HuH-7.5 (cell line): ENCODE data around the gene PNPLA8.
"Not testable (repeated sequence)": the region's sequence is repeated elsewhere in the genome, so short reads cannot be mapped to it uniquely, and the experiment has no call there.

Experiments used
- DNase-seq: peaks from one replicate; pipeline ENCODE4 v3.0.0; 2011; ENCODE audit warnings: low spot score

PNPLA8 gene, protein sequence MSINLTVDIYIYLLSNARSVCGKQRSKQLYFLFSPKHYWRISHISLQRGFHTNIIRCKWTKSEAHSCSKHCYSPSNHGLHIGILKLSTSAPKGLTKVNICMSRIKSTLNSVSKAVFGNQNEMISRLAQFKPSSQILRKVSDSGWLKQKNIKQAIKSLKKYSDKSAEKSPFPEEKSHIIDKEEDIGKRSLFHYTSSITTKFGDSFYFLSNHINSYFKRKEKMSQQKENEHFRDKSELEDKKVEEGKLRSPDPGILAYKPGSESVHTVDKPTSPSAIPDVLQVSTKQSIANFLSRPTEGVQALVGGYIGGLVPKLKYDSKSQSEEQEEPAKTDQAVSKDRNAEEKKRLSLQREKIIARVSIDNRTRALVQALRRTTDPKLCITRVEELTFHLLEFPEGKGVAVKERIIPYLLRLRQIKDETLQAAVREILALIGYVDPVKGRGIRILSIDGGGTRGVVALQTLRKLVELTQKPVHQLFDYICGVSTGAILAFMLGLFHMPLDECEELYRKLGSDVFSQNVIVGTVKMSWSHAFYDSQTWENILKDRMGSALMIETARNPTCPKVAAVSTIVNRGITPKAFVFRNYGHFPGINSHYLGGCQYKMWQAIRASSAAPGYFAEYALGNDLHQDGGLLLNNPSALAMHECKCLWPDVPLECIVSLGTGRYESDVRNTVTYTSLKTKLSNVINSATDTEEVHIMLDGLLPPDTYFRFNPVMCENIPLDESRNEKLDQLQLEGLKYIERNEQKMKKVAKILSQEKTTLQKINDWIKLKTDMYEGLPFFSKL

GRCh38 chr7:108525985-108526767, at the start of gene PNPLA8:
Gene PNPLA8, minus strand, starts transcription at chr7:108526135. Its CDS starts 10,644 bp downstream, at chr7:108515491.
- peak; percentile 86 for DNase-seq

DNA sequence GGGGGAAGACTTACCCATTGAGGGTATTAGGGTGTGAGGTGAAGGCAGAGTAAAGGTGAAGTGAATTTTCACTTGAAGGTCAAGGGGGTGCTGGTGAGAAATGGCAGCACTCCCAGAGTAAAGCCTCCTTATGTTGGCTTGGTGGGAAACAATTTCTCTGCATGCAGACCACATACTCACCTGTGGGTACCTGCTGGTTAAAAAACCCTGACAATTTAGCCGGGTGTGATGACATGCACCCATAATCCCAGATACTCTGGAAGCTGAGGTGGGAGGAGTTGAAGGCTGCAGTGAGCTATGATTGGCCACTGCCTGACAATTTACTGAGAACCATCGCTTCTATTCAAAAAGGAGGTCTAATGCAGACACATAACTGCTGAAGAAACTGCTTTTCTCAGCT, 49.2 kb upstream of the PNPLA8 start:
- DNase-seq: no peak

DNA sequence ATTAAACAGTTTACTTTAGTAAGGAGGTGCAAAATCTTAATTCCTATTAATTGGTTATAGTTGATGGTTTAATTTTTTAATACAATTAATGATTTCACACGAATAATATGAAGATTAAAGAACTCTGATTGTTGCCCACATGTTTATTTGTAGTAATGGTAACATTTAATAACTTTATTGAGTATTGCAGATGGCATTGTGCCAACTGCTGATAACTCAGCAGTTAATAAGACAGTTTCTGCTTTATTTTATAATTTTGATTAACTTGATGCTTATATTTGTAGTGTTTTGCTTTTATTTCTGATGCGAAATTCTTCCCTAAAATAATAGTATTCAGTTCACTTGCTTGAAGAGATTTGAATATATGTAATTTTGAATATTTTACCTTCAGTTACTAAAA, 46.5 kb upstream of the PNPLA8 start:
- DNase-seq: no peak

DNA sequence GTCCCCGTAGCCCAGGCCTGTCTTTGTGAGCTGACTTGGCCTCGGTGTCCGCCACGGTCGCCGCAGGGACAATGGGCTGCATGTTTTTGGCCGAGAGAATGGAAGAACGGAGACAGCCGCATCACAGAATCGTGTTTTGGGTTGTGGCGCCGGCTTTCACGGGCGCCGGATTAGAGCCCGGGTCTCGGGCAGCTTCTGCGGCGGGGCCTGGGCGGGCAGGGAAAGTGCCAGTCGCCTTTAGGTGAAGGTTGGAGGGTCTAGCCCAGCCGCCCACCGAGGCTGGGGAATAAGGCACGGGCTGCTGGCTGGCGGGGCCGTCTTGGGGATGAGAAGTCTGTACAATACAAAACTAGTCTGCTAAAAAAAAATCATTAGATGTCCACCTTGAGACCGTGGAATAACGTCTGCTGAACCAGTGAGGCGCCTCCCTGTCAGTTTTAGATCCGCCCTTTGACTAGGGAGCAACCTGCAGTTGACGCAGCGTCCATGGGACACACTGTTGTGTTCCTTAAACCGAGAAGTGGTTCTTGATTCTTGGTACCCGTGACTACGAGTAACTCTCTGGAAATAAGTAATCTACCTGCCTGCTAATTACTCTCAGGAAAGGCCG, 44.3 kb upstream of the PNPLA8 start:
- peak; percentile 32 for DNase-seq

DNA sequence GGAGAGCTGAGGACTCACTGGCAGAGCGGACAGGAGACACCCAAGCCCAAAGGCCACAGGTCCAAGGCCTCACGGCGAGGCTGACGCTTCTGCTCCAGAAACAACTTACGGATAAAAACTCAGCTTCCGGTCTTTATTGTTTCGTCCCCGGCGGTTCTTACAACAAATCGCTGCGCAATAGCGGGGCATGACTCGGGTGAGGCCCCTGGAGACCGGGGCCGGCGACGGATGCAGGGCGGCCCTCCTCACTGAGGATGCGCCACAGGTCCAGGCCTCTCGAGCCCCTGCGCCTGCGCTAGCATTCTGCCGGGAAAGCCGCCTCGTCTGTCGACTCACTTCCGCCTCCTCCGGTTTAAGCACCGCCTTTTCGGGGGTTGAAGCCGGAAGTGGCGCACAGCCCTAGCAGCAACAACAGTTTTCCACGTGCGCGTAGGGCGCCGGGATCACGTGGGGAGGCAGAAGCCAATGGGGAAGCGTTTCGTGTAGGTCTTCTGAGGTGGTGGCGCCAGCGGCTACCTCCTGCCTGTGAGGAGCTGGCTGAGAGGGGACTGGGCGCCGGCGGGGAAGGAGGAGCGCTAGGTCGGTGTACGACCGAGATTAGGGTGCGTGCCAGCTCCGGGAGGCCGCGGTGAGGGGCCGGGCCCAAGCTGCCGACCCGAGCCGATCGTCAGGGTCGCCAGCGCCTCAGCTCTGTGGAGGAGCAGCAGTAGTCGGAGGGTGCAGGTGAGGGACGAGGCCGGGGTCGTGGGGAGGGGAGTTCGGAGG, 43.6 kb upstream of the PNPLA8 start, which contains the start of the genes DNAJB9 and THAP5:
Gene DNAJB9, plus strand, starts transcription at position 494 of the 765 bp plus-strand sequence. CDS start 1,853 bp downstream, outside the sequence.
Gene THAP5, minus strand, starts transcription at position 326 of the 765 bp plus-strand sequence. Its CDS starts 137 bp downstream, at position 189.
- DNase-seq: peak; percentile 92

DNA sequence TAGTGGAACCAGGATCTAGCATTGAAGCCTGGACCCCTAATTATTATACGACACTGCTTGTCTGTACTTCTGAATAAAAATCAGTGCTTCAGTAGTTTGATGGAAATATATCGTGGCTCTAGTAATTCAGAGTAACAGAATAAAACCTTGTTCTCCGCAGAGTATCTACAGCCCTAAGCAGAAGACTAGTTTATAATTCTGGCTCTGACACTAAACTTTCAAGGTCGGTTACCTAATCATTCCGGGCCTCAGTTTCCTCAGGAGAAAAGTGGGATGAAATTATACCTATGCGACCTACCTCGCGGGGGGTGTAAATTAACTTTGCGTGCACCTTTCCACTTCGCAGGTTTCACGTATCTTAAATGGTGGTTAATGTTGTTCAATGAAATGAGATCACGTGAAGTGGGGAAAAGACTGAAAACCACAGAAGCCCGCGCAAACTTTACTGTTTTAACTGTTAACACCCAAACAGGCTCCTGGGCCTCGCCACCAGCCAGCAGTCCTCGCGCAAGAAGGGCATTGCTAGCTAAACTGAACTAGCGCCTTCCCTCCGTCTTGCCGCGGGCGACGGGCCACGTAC, 43.0 kb upstream of the PNPLA8 start:
- DNase-seq: no peak

- no peak for DNase-seq
Measured at GRCh38 chr7:108565987-108566386, 40.1 kb upstream of the PNPLA8 start.

- no peak for DNase-seq
Measured at GRCh38 chr7:108561047-108561619, 35.2 kb upstream of the PNPLA8 start.

- no peak for DNase-seq
Measured at GRCh38 chr7:108559253-108559652, 33.3 kb upstream of the PNPLA8 start.

GRCh38 chr7:108557617-108558016, 31.7 kb upstream of the PNPLA8 start:
- DNase-seq: no peak

GRCh38 chr7:108557191-108557590, 31.3 kb upstream of the PNPLA8 start:
- DNase-seq: no peak

DNA sequence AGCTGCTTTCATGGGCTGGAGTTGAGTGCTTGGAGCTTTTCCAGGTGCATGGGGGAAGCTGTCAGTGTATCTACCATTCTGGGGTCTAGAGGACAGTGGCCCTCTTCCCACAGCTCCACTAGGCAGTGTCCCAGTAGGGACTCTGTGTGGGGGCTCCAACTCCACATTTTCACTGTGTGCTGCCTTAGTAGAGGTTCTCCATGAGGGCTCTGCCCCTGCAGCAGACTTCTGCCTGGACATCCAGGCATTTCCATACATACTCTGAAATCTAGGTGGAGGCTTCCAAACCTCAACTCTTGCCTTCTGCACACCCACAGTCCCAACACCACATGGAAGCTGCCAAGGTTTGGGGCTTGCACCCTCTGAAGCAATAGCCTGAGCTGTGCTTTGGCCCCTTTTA, 30.7 kb upstream of the PNPLA8 start:
- DNase-seq: not testable (repeated sequence)

- DNase-seq: not testable (repeated sequence)
Measured at GRCh38 chr7:108548141-108548896, 22.4 kb upstream of the PNPLA8 start.

DNA sequence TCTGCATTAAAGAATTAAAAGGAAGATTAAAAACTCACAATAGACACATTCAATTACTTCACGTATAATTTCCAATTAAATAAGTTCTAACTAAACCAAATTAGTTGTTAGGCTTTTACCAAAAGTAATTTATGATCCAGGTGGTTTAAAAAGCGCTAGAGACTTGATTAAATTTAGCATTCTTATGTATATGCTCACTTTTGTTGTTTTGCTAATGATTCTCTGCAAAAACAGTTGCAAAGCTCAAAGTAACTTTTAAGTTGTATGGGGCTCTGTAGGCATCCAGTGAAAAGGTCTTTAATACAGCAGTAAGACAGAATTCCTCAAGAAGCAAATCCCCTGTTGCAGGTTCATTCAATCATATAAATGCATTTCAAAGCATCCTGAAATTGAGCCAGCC, 15.5 kb upstream of the PNPLA8 start:
- no peak for DNase-seq

- DNase-seq: not testable (repeated sequence)
Measured at GRCh38 chr7:108538685-108539084, 12.8 kb upstream of the PNPLA8 start.

- not testable (repeated sequence) for DNase-seq
Measured at GRCh38 chr7:108538236-108538635, 12.3 kb upstream of the PNPLA8 start.

- DNase-seq: no peak
Measured at GRCh38 chr7:108537229-108537628, 11.3 kb upstream of the PNPLA8 start.

DNA sequence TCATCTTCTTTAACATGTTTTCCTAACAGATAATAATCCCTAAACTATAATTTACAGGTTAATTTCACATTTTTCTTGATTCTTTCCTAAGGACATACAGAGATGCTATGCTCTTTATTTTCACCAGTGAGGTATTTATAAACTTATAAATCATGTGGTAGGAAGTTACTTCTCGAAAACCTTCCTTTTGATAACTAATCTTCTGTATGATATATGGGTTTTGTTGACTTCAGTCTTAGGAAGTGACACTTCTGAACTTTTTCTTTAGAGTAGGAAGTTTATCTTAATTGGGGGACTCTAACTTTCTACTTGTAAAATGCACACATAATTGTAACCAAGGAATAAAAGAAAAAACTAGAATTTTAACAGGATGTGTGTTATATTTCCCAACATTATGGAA, 9.8 kb upstream of the PNPLA8 start:
- no peak for DNase-seq

DNA sequence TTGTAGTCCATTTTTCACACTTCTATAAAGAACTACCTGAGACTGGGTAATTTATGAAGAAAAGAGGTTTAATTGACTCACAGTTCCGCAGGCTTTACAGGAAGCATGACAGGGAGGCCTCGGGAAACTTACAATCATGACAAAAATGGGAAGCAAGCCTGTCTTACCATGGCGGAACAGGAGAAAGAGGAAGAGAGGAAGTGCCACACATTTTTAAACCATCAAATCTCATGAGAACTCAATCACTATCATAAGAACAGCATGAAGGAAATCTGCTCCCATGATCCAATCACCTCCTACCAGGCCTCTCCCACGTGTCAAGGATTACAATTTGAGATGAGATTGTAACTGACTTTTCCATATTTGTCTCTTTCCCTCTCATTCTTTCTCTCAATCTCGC, 9.3 kb upstream of the PNPLA8 start:
- DNase-seq: no peak
